Colonic mucosa (tissue), 4 donors: ENCODE measurements around the gene C4orf51. TPM values are rescaled to one million over a fixed set of nuclear protein-coding genes. Genes with fewer than 3 reads are reported as not detected.

ENCODE experiments used
- DNase-seq: peaks from one replicate; pipeline ENCODE4 v3.0.0-alpha.2; 2020
- H3K27ac ChIP-seq: fragments of 200-600 bp; one replicate; pipeline ENCODE4 v1.8.0; 2021
- H3K27me3 ChIP-seq: fragments of 200-600 bp; one replicate; pipeline ENCODE4 v1.8.0; 2021
- H3K36me3 ChIP-seq: fragments of 200-600 bp; one replicate; pipeline ENCODE4 v1.8.0; 2021
- H3K4me1 ChIP-seq: fragments of 200-600 bp; one replicate; pipeline ENCODE4 v1.8.0; 2021; ENCODE audit warnings: mild to moderate bottlenecking
- H3K4me3 ChIP-seq: fragments of 200-600 bp; one replicate; pipeline ENCODE4 v1.8.0; 2021
- H3K9ac ChIP-seq, 2 donors: one replicate each; pipeline ENCODE4 v1.7.0; 2013; ENCODE audit warnings: control low read depth in 2 of 2, low read depth in 2 of 2, low read length in 2 of 2
- H3K9me3 ChIP-seq: fragments of 200-600 bp; one replicate; pipeline ENCODE4 v1.8.0; 2021
- CTCF ChIP-seq: fragments of 200-600 bp; IDR thresholded peaks from one replicate; pipeline ENCODE4 v1.8.0; 2022; ENCODE audit warnings: antibody characterized with exemption, mild to moderate bottlenecking
- intact Hi-C: fragments of 100-400 bp; cut with DNase I; formaldehyde crosslinking; loops from one replicate; pipeline ENCODE4 v1.14.1; 2022
- total RNA-seq, 2 donors: library from RNA; stranded (reverse); fragmentation: NEBNext Ultra II Directional in 1 of 2; extraction: Animal tissue kit (Norgen Biotek cat#: 25700) in 1 of 2; gene quantifications; one replicate each; pipeline ENCODE4 v1.2.1, GENCODE V29; 2021
- donor health status: healthy.
- donor health status: DM: no; HTN: no; CAD: no.
- donor health status: DM: no; HTN: no; CAD: no.

Gene C4orf51
- total RNA-seq, 2 donors from 2014 or later, result not detected

GRCh38 chr4:145756244-145756643, 76.3 kb downstream of the C4orf51 start:
- H3K4me1 ChIP-seq, result no peaks in the 10 kb centered on the region
- H3K27ac ChIP-seq, result no peak overlapping the region
- intact Hi-C loops, result no loop called here
- no peaks in the 10 kb centered on the region for H3K9me3 ChIP-seq
- no peak overlapping the region for H3K4me3 ChIP-seq
- DNase-seq, result no peak
- no peak for TF ChIP-seq CTCF
- no peak overlapping the region for H3K9ac ChIP-seq
- no peaks in the 10 kb centered on the region for H3K27me3 ChIP-seq
- H3K36me3 ChIP-seq, result no peaks in the 10 kb centered on the region

- H3K27me3 ChIP-seq, result no peaks in the 10 kb centered on the region
- TF ChIP-seq CTCF, result no peak
- intact Hi-C loops, result no loop called here
- no peaks in the 10 kb centered on the region for H3K4me1 ChIP-seq
- H3K9me3 ChIP-seq, result no peaks in the 10 kb centered on the region
- no peaks in the 10 kb centered on the region for H3K36me3 ChIP-seq
- no peak for DNase-seq
- no peak overlapping the region for H3K4me3 ChIP-seq
- no peak overlapping the region for H3K27ac ChIP-seq
- H3K9ac ChIP-seq, result no peak overlapping the region
These were observed 77.2 kb downstream of the C4orf51 start for GRCh38 chr4:145757188-145757587.

DNA sequence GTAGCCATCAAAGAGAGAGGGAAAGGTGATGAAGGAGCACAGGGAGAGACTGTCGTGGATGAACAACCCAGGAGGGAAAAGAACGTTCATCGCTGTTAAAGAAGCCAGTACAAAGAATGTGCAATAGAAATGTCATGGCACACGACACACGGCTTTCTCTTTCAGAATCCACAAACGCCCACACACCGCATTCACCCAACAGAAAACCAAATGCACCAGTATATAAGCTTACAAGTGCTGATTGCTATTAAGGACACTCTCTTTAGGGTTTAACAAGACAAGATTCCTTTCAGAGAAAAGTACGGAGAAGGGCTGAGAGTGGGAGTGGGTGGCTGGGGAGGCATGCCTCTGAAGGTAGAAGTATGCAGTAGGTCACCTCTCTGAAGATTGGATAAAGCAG, 80.2 kb downstream of the C4orf51 start:
- no peak for DNase-seq
- H3K9ac ChIP-seq, result no peak overlapping the region
- intact Hi-C loops, result no loop called here
- no peak overlapping the region for H3K4me3 ChIP-seq
- no peaks in the 10 kb centered on the region for H3K4me1 ChIP-seq
- H3K27ac ChIP-seq, result no peak overlapping the region
- no peaks in the 10 kb centered on the region for H3K9me3 ChIP-seq
- no peak for TF ChIP-seq CTCF
- H3K36me3 ChIP-seq, result no peaks in the 10 kb centered on the region
- no peaks in the 10 kb centered on the region for H3K27me3 ChIP-seq

DNA sequence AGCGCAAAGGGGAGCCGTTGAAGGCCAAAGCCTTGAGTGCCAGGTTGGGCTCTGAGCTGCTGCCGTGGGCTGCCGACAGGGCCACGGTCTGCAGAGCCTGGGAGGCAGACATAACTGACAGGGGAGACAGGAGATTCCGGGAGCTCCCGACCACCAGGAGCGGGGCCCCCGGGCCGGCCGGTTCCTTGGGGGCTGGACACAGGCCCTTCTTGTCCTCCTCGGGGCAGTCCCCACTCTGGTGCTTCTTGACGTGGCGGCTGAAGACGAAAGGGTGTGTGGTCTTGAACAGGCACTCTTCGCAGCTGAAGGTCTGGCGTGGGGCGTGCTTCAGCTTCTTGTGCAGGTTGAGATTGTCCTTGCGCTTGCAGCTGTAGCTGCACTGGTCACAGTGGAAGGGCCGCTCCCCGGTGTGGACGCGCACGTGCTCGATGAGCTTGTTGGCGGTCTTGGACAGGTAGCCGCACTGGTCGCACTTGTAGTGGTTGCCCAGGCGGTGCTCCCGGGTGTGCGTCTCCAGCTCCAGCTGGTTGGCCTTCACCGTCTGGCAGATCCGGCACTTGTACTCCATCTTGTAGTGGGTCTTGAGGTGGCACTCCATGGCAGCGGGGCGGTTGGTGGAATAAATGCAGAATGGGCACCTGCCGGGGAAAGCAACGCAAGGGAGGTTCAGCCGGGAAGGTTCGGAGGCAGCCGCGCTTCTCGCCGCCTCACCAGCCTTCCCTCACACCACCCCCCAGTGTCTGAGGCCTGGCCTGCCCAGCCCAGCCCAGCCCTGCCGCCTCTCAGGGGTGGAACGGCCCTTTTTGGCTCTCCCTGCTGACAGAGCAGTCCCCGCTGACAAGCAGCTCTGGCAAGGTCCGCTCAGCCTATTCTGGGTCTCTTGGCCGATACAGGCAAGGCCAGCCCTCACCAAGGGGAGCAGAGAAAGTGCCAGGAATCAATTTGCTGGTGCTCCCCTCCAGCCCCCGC, 81.3 kb downstream of the C4orf51 start:
- Histone ChIP-seq H3K9ac (no peak overlapping the region), H3K36me3 (no peaks in the 10 kb centered on the region), H3K4me1 (no peaks in the 10 kb centered on the region), H3K27ac (no peak overlapping the region), H3K4me3 (no peak overlapping the region), H3K9me3 (no peaks in the 10 kb centered on the region), H3K27me3 (no peaks in the 10 kb centered on the region)
- TF ChIP-seq CTCF, result no peak
- intact Hi-C loops, result no loop called here
- DNase-seq, result no peak

DNA sequence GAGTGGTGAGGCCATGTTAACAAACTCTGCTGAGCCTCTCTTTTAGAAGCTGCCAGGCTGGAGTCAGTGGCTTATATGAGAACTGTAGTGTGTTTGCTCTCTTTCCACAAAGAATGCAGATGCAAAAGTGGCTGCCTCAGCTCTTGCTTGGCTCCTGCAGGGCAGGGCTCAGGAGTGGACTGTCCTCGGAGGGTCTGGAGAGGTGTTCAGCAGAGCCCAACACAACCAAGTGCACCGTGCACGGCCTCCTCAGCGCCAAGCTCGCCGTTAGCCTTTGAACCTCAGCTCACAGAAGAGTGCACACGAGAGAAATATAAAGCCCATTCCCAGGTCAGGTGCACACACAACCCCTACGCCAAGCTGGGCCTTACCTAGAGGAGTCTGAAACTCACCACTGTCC, 82.8 kb downstream of the C4orf51 start:
- TF ChIP-seq CTCF, result no peak
- DNase-seq, result no peak
- Histone ChIP-seq H3K4me3 (no peak overlapping the region), H3K4me1 (no peaks in the 10 kb centered on the region), H3K36me3 (no peaks in the 10 kb centered on the region), H3K27me3 (no peaks in the 10 kb centered on the region), H3K9me3 (no peaks in the 10 kb centered on the region), H3K27ac (no peak overlapping the region), H3K9ac (no peak overlapping the region)
- intact Hi-C loops, result no loop called here
